GM10847 (cell line): ENCODE data around the gene ENTHD1.

Experiments used
- POLR2A ChIP-seq: IDR thresholded peaks from 2 replicates; pipeline ENCODE4 v1.6.1; 2011; ENCODE audit not compliant: insufficient read length; ENCODE audit errors: extremely low read depth

Gene ENTHD1

DNA sequence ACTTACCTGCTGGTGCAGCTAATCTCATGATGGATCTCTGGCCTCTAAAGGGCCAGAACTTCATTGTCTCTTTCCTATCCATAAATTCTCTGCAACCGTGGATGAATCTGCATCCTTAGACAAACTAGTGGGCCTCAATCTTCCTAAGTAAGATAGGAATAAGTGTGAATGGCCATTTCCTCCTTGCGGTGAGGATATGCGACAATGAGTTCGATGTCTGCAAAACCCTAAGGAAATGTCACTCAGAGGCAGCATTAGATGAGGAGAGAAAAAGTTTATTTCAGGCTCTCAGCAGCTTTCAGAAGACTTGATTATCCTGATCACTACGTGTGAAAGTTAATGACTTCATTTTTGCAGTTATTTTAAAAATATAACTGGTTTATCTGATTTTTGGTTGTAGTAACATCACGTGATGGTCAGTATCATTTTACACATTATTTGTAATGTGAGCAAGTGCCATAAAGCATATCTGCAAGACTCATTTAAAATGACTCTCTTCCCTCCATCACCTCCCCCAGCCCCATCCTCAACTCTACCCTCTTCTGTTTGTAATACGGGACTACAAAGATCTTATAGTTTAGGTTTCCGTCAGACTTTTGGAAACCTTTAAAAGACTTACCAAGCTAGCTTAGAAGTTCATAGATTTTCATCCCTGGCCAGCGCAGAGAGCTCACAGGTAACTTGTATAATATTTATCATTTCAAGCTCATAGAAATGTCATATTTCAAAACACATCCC is 17.5 kb upstream of the ENTHD1 start:
- TF ChIP-seq POLR2A, result no peak

DNA sequence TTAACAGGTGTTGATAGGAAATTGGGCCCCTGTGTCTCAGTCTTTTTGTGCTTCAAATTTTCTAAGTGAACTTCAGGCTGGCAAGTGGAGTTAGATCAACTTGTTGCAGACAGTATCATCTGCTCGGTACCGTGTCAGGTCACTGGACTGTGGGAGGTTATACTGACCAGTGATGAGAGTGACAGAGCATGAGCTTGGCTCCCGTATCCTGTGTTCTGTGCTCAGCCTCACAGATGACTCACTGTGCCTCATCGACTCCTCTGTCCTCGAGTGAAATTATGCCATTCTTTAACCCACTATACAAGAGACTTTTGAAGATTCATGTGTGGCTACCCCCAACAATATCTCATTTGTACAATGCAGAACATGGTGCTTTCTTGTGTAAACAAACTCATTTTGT is 15.2 kb upstream of the ENTHD1 start:
- TF ChIP-seq POLR2A, result no peak

DNA sequence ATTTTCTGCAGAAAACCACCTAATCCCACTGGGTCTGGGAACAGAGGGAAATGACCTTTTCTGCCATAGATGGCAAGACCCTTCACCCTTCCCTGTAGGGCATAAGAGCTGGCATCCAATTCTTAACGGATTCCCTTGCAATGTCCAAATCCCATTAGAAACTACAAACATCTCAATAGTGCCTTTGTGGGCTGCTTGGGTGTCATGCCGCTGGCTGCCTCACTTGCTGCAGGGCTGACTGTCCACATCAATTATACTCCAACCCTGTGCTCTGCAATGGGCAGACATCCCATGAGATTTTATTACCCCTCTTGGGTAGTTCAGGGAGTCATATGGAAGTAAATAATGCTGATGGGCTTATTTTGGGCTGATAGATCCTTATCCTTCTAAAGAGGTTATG is 14.6 kb upstream of the ENTHD1 start:
- no peak for TF ChIP-seq POLR2A

DNA sequence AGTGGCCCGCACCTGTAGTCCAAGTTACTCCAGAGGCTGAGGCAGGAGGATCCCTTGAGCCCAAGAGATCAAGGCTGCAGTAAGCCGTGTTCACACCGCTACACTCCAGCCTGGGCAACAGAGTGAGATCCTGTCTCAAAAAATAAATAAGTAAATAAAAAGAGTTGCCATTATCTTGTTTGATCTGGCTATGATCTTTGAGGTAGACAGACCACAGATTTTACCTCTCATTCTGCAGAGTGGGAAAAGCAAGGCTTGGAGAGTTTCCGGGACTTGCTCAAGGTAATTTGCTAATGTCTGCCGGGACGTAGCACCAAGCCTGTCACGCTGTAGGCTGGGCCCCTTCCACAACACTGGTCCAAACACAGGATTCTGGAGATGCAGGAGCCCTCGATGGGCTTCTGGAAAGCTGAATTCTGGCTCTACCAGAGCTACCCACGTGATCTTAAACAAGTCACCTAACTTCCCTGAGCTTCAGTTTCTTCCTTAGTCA is 14.1 kb upstream of the ENTHD1 start:
- no peak for TF ChIP-seq POLR2A

DNA sequence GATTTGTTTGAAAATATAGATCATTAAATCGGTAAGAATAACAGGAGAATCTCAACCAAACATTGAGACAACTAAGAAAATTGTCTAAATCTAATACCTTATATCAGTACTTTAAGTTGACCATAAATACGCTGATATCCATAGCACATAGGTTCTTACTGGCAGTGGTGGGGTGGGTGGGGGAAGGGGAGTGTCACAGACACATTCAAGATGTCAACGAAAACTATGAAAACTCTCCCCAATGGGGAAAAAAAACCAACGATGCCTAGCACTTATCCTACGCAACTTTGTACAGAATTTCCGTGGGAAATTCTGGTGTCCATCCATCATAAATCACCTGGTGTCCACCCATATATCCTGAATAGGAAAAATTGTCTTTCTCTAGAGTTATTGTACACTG is 13.5 kb upstream of the ENTHD1 start:
- no peak for TF ChIP-seq POLR2A

DNA sequence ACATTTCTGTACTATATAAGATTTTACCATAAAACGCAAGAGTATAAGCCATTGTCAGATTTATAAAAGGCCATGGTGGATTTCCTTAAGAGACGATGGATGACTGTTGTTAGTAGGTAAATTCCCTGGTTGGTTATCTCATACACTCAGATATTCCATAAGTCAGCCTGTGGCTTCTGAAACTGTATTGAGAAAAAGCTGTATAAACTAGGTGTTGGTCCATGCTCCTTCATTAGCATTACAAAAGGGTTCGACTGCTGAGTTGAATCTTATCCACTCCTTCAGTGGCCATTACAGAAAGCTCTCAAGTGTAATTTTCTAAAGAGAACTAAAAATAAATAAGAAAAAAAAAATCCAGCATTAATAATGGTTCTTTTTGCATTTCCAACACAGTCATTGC is 12.6 kb upstream of the ENTHD1 start:
- TF ChIP-seq POLR2A, result no peak

DNA sequence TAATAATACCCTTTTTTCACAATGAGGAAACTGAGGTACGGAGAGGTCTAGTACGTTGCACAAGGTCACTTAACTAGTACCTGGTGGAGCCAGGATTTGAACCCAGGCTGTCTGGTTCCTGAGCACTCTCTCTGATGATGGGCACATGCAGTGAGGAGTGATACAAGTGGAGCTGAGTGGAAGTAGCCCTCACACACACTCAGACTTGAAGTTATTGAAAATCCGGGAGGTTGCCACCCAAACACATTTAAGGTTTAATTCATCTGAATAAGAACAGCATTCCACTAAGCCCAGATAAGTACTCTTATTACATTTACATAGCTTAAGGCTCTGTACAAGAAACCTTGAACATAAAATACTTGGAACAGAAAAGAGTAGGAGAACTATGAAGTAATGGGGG is 12.1 kb upstream of the ENTHD1 start:
- TF ChIP-seq POLR2A, result no peak

DNA sequence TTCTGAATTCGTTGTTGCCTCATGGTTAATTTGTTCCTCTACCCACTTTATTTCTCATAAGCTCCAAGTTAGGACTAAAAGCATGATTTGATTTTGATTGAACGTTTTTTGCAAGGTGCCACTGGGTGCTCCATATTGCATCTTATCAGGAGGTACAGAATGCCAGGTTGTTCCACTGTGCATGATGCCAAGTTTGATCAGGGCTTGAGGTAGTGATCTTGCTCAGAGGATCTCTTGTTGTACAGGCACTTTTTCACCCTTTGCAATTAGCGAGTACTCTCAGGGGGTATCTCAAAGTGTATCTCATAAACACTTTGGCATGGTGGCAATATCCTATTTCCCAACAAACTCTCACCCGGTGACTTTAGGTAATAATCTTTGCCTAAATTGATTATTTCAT is 11.3 kb upstream of the ENTHD1 start:
- TF ChIP-seq POLR2A, result no peak

DNA sequence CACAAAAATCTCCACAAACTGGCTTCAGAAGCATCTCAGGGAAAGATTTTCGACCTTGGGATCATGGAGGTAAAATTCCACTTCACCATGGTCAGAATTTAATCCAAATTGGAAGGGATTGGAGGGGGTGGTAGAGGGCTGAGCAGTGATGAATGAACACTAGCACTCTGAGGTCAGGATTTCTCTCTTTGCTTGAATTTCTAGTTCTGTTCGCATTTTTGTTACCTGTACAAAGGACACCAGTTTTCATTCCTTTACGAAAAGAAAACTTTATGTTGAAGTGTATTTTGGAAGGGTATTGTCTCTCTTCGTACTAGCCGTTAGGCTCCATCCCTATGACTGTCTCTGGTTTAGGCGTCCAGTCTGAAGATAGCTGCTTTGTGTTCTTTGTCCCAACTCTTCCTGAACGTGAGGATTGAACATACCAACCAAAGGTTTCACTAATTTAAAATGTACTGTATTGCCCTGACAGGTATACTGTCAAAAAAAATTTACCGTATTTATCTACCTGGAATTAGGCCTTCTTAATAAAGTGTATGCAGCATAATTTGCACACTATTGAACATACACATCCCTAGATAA is 8.1 kb upstream of the ENTHD1 start:
- TF ChIP-seq POLR2A, result no peak

DNA sequence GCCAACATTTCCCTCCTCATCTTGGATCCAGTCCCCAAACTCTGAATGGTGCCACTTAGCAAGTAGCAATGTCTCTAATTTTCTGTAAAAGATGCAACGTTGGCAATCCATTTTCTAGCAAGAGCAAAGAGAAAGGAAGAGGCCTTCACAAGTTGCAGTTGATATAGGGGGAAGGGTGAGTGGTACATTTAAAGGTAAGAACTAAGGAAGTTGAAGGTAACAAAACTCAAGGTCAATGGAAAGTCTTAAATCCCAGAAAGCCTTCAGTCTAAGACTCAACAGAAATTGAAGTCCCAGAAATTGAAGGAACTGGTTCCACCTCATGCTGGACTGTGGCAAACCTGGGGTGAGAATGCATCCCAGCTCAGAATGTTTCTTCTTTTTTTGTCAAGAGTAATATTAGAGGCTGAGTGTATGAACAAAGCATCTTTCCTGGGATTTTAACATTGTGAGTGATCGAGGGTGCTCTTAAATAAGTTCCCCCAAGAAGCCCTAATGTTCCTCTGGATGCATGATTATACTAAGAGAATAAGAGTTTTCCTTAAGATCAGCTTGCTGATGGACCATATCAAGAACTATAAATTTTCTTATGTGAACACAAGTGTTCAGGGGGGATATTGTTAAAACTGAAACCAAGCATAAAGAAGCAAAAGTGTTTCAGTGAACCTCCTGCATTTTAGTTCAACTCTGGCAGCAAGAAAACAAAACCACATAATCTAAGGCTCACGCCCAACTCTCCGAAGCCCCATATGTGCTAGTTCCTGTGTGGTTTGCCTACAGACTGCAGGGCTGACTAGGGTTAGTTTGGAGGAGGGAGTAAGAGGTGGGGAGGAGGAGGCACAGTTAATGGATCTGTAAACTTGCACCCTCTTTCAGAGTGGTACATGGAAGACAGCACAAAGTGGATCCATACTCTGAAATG is 7.0 kb upstream of the ENTHD1 start, which contains the start of gene GRAP2:
Gene GRAP2, plus strand, starts transcription at position 779 of the 922 bp plus-strand sequence. CDS start 46,023 bp downstream, outside the sequence.
- no peak for TF ChIP-seq POLR2A

DNA sequence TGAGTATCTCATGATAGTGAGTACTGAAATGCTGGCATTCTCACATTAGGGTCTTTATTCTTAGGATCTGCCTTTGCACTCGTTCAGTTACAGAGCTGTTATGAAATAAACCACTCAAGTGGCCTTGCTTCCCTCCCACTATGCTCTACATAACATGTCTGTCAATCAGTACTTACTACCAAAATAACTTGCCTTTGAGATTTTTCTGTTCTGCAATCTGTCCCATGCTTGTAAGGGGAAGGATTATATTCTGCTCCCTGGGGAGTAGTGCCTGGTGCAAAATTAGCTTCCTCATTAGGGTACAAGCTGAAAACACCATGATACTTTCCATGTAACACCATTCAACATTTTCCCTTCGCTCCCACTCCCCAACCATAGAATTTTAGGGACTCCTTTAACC is 5.4 kb upstream of the ENTHD1 start:
- TF ChIP-seq POLR2A, result no peak

DNA sequence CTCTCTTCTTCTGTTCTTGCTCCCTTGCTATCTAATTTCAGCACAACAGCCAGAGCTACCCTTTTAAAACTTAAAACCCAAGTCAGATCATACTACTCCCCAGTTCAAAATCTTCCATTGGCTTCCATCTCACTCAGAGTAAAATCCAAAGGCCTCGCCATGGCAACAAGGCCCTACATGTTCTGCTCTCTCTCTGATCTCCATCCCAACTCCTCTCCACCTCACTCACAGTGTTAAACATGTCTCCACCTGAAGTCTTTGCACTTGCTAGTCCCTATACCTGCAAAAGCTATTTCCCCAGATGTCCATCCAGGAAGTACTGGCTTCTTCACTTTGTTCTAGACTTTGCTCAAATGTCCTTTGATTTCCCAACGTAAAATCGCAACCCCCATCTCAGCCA is 4.3 kb upstream of the ENTHD1 start:
- TF ChIP-seq POLR2A, result no peak

DNA sequence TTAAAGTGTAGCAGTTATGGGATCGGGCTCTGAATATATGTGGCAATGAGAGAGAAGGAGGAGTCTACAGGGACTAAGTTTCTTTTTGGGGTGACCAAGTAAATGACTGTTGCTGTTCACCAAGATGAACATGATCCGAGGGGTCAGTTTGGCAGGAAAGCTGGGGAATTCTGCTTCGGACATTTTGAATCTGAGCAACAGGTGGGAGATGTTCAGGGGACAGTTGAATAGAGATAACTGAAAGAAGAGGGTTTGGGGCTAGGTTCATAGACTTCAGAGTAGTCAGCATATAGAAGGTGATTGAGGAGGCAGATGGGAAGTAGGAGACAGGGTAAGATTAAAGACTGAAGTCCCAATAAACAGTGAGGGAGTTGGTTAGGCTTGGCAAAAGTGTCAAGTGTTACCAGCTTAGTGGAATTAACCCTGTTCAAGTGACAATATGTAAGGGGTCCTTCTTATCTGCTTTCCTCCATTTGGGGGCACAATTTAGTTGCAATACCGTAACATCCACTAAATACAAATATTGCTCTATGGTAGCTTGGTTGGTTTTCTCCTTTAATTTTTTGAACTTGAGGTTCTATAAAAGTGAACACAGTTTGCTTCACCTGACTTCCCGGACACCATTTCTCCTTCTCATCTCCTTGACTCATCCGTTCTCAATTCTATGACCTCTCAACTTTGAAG is 2.9 kb upstream of the ENTHD1 start:
- TF ChIP-seq POLR2A, result no peak

DNA sequence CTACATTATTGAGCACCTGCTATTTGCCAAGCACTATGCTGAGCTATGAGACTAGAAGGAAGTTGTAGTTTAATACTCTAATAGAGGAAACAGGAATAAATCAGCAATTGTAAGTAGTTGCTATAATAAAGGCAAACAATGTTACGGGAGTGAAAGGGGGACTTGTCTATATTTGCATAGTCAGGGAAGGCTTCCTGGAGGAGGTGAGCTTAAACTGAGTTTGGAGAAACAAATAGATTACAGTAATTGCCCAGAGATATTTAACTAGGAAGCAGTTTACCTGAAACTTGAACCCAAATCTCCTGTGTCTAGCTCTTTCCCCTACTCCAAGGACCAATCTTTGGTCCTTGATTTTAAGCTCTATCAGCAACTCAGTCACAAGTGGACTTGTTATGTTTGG is 2.1 kb upstream of the ENTHD1 start:
- TF ChIP-seq POLR2A, result no peak

DNA sequence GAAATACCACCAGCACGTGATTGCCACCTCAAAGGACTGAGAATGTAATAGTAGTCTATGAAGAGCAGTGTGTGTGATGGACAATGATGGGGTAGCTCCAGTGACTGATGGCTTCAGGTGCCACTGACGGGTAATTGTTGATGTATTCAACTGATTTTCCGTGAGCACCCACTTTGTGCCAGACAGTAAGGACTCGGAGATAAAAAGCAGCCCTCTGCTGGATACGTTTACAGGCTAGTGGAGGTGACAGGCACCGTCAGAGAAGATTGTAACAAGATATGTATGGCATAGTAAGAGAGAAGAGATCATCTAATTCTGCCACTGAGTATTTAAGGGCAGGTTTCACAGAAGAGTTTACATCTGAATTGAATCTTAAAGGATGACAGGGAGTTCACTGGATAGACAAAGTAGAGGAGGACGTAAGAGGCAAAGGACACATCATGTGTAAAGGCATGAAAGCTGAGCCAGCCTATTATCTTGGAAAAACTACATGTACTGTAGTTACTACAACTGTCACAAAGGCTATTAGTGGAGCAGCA is 1.1 kb upstream of the ENTHD1 start:
- no peak for TF ChIP-seq POLR2A

DNA sequence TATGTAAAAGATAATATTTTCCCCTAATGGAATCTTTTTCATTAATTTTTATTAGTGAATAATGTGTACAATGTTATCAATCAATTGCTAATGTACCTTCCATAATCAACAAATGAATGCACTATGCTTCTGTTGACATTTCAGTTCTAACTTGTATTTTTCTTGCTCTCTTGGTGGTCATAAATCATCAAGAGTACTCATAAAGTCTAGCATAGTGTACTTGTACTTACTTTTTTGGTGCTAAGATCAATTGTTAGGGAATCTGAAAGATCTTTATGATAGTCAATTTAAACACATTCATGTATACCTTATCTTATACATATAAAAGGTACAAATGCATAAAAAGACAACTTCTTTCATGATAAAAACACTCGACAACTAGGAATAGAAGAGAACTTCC is 10.5 kb downstream of the ENTHD1 start:
- no peak for TF ChIP-seq POLR2A

DNA sequence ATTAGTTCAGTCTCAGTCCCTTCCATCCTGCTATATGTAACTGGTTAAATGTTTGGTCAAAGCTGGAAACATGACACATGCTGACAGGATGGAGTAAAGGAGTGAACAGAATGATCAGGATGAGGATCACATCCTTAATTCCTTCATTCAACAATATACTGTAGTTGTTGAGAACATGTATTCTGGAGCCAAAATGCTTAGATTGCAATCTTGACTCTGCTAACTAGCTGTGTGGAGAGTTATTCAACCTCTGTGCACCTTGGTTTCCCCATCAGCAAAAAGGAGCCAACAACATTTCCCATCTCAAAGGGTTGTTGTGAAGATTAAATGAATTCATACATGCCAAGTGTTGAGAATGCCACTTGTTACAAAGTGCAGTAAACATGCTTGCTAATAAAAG is 12.8 kb downstream of the ENTHD1 start:
- no peak for TF ChIP-seq POLR2A
